Activated naive CD4-positive, alpha-beta T cell treated with anti-CD3 and anti-CD28 coated beads for 36 hours (primary cell): ENCODE results near the gene MAST3. TPM values are rescaled to one million over a fixed set of nuclear protein-coding genes. Genes with fewer than 3 reads are reported as not detected.

Experiments
- total RNA-seq, 2 experiments: library from RNA; stranded (reverse); gene quantifications; one replicate each; pipeline ENCODE4 v1.2.3, GENCODE V29; 2021

Gene MAST3
- total RNA-seq, 2 experiments from 2014 or later = 12.8 to 13.5 TPM

Other genes starting within 250 kb of the MAST3 start
- gene JAK3, start 249.8 kb upstream of the MAST3 start, total RNA-seq = 100 to 1,000 TPM; 231 to 235 TPM
- gene RPL18A, start 237.9 kb upstream of the MAST3 start, total RNA-seq = 1,000 to 10,000 TPM; 4,021 to 4,160 TPM
- gene SLC5A5, start 225.8 kb upstream of the MAST3 start, total RNA-seq = 1 to 10 TPM; 1.1 to 1.2 TPM
- 100 to 1,000 TPM; 107 to 118 TPM for gene CCDC124, start 164.8 kb upstream of the MAST3 start, total RNA-seq
- gene KCNN1, start 130.7 kb upstream of the MAST3 start, total RNA-seq = under 1 TPM; 0.21 to 0.30 TPM
- 10 to 100 TPM; 17.7 to 19.0 TPM for gene ARRDC2, start 89.6 kb upstream of the MAST3 start, total RNA-seq
- gene IL12RB1, start 10.8 kb upstream of the MAST3 start, total RNA-seq = 10 to 100 TPM; 10.1 to 14.4 TPM
- 10 to 100 TPM; 16.1 to 16.3 TPM for gene PIK3R2, start 55.4 kb downstream of the MAST3 start, total RNA-seq
- gene IFI30, start 76.0 kb downstream of the MAST3 start, total RNA-seq = 10 to 100 TPM; 19.0 to 20.8 TPM
- 1 to 10 TPM; 6.3 to 6.5 TPM for gene MPV17L2, start 95.4 kb downstream of the MAST3 start, total RNA-seq
- 1 to 10 TPM; 3.8 to 6.0 TPM for gene RAB3A, start 106.3 kb downstream of the MAST3 start, total RNA-seq
- gene PDE4C, start 128.7 kb downstream of the MAST3 start, total RNA-seq = under 1 TPM in 1 of 2 experiments, not detected in 1; 0.10 TPM
- gene IQCN, start 176.7 kb downstream of the MAST3 start, total RNA-seq = under 1 TPM in 1 of 2 experiments, not detected in 1; 0.19 TPM
- gene JUND, start 183.8 kb downstream of the MAST3 start, total RNA-seq = 100 to 1,000 TPM in 1 of 2 experiments, 10 to 100 TPM in 1; 87.9 to 105 TPM
- 100 to 1,000 TPM; 439 to 451 TPM for gene LSM4, start 225.3 kb downstream of the MAST3 start, total RNA-seq
- gene PGPEP1, start 242.8 kb downstream of the MAST3 start, total RNA-seq = 10 to 100 TPM; 14.4 to 15.6 TPM